DMS153 (cell line): ENCODE data around the gene SELENOO.

Source experiments
- DNase-seq: peaks from one replicate; lab custom pipeline; 2025; lab: John Stamatoyannopoulos, UW

SELENOO gene

GRCh38 chr22:50185375-50186087, 15.3 kb upstream of the SELENOO start, which contains the start of gene TRABD:
TRABD (plus strand) TSS chr22:50185913; CDS start chr22:50193061, 7,148 bp downstream.
- DNase-seq: peak; percentile 78

DNA sequence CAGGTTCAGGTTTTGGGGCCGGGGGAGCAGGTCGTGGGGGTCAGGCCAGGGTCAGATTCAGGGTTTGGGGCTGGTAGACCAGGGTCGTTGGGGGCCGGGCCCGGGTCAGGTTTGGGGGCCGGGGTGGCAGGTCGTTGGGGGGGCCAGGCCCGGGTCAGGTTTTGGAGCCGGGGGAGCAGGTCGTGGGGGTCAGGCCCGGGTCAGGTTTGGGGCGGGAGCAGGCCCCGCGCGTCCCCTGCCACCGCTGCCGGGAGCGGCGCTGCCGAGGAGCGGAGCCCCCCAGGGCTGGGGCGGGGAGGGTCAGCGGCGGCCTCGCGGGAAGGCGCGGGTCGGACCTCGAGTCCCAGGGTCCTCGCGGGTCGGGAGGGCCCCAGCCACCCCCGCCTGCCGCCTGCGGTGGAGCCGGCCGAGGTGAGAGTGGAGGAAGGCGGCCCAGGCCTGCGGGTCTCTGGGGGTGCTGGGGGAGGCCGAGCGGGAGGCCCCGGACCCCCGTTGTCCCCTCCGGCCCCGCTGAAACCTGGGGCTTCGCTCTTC, 14.6 kb upstream of the SELENOO start:
- no peak for DNase-seq

DNA sequence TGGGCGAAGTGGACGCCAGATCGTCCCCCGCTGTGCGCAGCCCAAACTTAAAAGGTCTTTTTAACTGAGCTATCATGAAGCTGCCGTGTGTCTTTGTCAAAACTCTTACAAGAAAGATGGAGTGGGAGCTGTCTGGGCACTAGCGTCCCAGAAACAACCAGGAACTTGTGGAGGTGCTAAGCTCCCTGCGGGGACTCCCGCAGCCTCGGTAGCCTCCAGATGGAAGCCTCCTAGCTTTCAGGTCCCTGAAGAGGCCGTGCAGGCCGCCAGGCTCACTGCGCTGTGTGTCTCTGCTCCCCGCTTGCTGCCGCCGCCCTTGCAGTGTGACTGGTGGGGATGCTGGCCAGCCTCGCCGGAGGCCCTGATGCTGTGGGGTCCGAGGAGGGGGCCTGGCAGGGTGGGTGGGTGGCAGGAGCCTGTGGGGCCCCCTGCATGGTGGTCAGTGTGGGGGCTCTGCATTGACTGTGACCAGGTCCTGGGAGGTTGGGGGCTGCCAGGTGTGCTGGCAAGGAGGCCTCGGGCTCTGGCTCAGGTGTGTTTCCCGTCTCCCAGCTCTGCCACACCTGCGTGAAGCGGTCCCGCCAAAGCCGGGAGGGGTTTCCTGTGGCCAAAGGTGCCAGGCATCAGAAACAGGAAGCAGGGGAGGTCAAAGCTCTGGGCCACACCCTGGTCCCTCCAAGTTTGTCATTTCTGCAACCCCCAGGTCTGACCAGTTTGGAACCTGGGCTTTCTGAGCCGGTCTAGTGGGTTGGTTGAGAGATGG, 13.9 kb upstream of the SELENOO start:
- DNase-seq: no peak

GRCh38 chr22:50188356-50188755, 12.5 kb upstream of the SELENOO start:
- DNase-seq: no peak

DNA sequence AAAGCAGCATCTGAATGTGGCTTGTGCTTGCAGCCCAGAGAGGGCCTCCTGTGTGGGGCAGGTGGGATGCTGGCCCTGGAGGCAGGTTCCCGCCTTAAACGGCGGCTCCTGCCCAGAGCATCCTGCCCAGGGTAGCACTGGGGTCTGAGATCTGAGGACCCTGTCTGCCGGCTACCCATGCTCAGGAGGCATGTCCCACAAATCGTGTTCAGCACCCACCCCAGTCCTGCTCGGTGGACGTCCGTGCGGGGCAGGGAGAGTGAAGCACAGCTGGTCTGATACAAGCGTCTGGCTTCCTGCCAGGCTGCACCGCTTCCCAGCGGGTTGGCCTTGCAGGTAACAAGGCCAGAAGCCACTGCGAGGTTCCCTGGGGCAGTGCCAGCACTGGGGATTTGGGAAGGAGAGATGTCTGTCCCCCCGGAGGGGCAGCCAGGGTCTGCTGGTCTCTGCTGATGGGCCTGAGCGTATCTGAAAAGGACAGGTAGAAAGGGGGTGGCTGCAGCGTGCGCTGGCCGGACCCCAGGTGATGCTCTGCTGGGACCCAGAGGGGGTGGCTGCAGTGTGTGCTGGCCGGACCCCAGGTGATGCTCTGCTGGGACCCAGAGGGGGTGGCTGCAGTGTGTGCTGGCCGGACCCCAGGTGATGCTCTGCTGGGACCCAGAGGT, 11.5 kb upstream of the SELENOO start:
- peak; percentile 6 for DNase-seq

GRCh38 chr22:50189849-50190181, 11.0 kb upstream of the SELENOO start:
- no peak for DNase-seq

DNA sequence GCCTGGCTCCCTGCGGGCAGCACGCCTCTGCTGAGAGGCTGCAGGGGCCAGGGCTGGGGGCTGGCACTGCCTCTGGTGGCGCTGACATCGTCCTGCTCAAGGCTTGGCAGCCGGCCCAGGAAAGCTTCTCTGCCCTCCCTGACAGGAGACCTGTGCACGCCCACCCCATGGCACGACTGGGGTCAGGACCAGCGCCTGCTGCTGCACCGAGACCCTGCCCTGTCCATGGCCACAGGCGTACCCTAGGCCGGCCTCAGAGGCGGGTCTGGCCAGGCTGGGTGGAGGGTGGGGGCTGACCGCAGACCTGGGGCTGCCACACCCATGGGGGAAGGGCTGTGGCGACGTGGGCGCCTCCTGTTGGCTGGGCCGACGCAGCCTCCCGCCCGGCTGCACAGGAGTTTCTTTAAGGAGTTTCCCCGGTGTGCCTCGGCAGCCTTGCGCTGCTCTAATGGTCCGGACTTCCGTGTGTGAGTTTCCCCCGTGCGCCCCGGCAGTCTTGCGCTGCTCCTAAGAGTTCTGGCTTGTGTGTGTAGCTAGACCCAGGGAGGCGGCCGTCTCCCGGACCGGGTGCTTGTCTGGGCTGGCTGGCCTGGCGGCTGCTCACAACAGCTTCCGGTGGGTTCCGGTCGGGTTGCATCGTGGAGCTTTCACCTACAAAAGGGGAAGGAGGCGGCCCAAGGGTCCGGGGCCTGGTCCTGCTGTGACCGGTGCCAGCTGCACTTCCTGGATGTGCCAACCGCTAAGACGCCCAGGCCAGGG, 10.4 kb upstream of the SELENOO start:
- peak; percentile 24 for DNase-seq

DNA sequence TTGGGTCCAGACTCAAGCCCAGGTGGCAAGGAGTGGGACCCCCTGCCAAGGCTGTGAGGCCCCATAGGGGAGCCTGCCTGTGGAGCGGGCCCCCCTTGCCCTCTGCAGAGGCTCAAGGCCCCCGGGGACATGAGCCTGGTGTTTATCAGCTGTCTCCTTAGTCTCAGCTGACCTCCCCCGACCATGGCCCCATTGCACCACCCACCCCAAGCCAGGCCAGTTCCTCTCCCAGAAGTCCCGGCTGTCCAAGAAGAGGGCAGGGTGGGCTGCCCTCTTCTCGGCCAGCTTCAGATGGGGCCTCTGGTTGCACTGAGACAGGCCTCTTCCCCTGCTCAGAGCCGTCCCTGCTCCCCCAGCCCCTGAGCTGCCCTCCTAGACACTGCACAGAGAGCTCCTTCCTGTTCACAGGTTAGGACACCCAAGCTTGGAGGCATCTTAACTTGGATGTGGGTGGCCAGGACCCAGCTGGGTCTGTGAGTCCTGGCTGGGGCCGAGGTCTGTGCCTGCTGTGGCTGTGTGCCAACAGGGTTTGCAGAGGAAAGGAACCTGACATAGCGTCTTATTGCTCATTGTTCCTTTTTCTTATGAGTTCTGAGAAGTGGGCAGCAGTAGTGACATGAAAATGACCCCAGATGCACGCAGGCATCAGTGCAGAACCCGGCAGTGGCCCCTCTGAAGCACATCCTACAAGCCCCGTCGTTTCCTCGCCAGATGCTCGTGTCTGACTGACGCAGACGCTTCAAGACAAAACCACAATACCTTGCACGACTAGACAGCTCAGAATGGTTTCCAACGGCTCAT, 9.7 kb upstream of the SELENOO start:
- DNase-seq: no peak

DNA sequence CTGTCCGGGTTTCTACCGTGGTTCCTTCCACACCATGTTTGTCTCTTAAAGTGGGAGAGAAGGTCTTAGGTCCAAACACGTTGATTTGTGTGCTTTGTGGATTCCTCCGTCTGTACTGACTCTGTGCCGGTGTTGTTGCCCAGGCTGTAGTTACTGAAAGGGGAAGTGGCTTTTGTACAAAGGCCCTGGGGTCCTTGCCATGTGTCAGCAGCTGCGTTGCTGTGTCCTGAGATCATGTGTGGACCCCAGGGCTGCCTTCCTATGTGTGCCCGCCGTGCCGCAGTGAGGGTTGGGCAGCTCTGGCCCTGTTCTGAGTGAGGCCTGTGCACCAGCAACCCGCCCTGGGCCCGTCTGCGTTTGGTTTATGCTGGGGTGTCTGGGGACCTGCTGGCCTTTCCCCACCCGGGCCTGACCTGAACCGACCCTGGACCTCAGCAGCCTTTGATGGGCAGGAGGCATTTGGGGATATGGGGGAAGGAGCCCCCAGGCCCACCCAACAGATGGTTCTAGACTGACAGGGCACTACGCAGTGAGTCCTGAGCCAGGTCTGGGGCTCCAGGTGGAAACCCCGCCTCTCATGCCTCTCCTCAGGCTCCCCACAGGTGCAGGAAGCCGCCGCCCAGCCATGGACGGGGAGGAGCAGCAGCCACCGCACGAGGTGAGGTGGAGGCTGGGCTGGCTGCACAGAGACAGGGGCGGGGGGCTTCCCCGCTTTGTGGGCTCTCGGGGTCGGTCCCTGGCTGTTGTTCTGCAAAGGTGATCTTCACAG, 8.2 kb upstream of the SELENOO start:
- DNase-seq: no peak

DNA sequence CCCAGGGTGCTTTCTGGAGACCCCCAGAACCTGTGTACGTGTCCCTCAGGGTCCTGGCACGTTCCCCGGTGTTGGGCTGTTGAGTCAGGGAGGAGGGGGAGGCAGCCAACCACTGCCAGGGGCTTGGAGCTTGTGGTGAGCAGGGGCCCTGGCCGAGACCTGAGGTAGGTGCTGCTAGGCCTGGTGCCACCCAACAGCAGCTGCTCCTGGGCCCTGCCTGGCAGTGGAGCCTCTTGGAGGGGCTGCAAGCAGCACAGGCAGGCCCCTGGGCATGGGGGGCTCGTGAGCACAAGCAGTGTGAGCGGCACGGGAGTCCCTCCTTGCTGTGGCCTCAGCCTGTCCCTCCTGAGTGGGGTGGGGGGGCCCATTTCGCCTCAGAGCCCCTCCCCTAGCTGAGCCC, 7.2 kb upstream of the SELENOO start:
- no peak for DNase-seq

GRCh38 chr22:50194037-50194805, 6.6 kb upstream of the SELENOO start:
- no peak for DNase-seq

DNA sequence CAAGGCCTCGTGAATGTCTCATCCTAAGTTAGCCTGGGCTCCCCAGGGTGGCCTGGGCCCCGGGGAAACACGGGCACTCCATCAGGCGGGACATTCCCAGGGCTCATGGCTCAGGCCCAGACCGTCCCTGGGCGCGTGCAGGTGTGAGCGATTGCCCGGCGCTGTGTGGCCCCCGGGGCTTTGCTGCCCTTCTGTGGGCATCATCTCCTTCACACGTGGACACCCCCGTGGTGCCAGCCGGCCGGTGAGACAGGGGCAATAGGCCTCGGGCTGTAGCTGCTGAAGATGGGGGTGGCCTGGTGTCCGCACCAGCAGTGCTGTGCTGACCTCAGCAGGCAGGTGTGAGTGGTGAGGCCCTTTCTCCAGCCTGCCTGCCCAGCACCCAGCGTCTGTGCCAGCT, 4.6 kb upstream of the SELENOO start:
- DNase-seq: no peak

- no peak for DNase-seq
Measured at GRCh38 chr22:50197000-50197800, 3.6 kb upstream of the SELENOO start.

DNA sequence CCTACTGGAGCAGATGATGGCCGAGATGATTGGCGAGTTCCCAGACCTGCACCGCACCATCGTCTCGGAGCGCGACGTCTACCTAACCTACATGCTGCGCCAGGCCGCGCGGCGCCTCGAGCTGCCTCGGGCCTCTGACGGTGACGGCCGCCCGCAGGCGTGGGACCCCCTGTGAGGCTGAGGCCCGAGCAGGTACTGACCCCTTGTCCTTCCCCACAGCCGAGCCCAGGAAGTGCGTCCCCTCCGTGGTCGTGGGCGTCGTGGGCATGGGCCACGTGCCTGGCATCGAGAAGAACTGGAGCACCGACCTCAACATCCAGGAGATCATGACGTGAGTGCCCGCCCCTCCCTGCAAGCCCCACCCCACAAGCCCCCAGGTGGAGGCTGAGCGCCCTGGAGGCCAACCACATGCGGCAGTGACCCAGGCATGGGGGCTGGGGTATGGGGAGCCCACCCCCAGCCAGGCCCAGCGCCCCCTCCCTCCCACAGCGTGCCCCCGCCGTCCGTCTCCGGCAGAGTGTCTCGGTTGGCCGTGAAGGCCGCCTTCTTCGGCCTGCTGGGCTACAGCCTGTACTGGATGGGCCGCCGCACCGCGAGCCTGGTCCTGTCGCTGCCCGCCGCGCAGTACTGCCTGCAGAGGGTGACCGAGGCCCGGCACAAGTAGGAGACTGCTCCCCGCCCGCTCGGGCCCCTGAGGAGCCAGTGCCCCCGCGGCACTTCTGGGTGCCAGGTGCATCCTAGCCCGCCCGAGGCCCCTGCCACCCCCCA, 2.8 kb upstream of the SELENOO start:
- no peak for DNase-seq

DNA sequence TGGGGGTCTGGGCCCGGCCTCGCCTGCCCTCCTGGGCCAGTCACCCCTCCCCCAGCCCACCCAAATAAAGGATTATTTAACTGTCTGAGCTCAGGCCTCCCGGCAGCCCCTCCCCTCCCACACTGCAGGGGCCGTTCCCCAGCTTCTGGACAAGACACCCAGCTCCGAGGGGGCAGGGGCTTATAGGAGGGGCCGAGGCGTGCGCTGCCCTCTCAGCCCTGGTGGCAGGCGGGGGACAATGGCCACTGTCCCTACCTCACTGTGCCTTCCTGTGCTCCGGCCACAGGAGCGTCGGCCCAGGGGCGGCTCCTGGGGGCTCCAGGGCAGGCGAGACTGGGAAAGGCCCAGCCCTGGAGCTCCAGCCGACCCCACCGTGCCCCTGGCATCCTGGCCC, 2.2 kb upstream of the SELENOO start:
- DNase-seq: no peak

GRCh38 chr22:50199251-50199721, 1.5 kb upstream of the SELENOO start:
- no peak for DNase-seq

DNA sequence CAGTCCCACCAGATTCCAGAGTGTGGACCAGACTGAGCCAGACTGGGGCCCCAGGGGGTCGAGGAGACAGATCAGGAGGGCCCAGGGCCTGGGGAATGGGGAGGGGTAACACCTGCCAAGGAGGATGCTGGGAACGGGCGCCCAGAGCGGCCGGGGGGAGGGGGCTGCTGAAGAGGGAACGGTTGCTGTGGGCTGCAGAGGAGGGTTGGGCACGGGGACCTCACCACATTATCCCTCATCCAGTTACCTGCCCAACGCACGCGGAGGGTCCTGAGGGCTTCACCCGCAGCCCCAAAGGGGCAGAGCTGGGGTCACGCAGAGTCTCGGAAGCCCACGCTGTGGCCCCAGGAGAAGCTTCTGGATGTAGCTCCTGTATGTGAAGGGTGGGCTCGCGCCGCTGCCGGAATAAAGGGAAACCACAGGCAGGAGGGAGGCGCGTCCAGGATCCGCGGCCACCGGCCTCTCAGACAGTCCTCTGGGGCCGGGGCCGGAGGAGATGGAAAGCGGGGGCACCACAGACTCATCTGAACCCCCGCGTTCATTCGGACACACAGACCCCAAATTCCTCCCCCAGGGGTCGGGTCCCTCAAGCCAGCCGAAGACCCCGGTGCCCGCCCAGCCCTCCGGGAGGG, 866 bp upstream of the SELENOO start:
- DNase-seq: no peak
